Measurements from ENCODE around the gene RFPL2. TPM values are rescaled to one million over a fixed set of nuclear protein-coding genes. Genes with fewer than 3 reads are reported as not detected.
"Not testable (repeated sequence)": the region's sequence is repeated elsewhere in the genome, so short reads cannot be mapped to it uniquely, and the experiment has no call there.

RFPL2 gene
- total RNA-seq, 4 donors from 2014 or later = not detected

DNA sequence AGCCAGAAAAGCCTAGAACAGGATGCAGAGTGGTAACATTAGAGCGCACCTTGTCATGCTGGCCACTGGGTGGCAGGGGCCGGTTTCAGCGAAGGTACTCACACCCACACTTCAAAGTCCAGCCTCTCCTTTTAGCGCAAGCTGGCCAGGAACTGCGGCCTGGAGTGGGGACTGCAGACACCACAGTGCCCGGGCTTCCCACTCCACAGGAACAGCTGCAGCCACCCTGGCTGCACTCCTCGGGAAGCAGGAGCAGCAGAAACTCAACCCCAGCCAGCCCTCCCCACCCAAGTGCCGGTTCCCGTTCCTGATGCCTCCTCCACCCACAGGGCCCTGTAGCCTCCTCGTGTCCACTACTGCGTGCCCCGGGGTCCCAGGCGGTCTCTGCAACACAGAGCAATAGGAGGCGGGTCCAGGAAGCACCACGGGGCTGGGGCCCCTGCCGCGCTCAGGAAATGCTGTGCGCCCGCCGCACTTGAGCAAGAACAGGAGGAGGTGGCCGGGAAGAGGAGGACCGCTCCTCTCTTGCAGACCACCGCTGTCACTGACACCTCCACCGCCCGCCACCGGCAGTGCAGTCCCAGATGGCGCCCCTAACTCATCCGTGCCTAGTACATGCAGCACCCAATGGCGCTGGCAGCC is 2.2 kb downstream of the RFPL2 start:
- Histone ChIP-seq H3K4me1 (no peaks in the 10 kb centered on the region), H3K27ac (no peak overlapping the region), H3K9me3 (no peaks in the 10 kb centered on the region), H3K27me3 (peaks cover 0 to 9% of the 10 kb centered on the region in 2 donors), H3K4me3 (no peak overlapping the region), H3K36me3 (no peaks in the 10 kb centered on the region)
- intact Hi-C loops (cut with DNase I; ENCODE audit: low total_unique reads) = no loop called here
- TF ChIP-seq POLR2A (IDR thresholded peaks at IDR 0.05) = no peak
- TF ChIP-seq, protein P1, sequence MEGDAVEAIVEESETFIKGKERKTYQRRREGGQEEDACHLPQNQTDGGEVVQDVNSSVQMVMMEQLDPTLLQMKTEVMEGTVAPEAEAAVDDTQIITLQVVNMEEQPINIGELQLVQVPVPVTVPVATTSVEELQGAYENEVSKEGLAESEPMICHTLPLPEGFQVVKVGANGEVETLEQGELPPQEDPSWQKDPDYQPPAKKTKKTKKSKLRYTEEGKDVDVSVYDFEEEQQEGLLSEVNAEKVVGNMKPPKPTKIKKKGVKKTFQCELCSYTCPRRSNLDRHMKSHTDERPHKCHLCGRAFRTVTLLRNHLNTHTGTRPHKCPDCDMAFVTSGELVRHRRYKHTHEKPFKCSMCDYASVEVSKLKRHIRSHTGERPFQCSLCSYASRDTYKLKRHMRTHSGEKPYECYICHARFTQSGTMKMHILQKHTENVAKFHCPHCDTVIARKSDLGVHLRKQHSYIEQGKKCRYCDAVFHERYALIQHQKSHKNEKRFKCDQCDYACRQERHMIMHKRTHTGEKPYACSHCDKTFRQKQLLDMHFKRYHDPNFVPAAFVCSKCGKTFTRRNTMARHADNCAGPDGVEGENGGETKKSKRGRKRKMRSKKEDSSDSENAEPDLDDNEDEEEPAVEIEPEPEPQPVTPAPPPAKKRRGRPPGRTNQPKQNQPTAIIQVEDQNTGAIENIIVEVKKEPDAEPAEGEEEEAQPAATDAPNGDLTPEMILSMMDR (IDR thresholded peaks at IDR 0.05) = peak in 1 of 4 experiments; percentile 18
- DNase-seq = no peak

DNA sequence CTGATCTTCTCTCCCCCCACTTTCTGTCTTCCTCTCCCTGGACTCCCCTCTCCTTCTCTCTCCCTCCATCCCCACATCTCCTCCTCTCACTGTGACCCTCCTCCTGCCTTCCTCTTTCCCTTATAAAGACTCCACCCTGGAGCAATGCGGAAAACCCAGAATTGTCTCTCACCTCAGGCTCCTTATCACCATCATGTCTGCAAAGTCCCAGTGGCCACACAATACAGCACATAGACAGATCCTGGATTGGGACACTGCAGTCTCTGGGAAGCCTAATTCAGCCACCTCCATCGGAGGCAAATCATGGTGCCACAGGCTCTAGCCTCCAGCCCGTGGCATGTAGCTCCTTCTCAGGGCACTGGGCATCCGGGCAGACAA is 2.7 kb downstream of the RFPL2 start:
- intact Hi-C loops (cut with DNase I; ENCODE audit: low total_unique reads) = no loop called here
- Histone ChIP-seq H3K27me3 (peaks cover 0 to 11% of the 10 kb centered on the region in 2 donors), H3K4me3 (no peak overlapping the region), H3K27ac (no peak overlapping the region), H3K4me1 (no peaks in the 10 kb centered on the region), H3K36me3 (no peaks in the 10 kb centered on the region), H3K9me3 (no peaks in the 10 kb centered on the region)
- no peak for DNase-seq
- no peak for TF ChIP-seq POLR2A (IDR thresholded peaks at IDR 0.05)

DNA sequence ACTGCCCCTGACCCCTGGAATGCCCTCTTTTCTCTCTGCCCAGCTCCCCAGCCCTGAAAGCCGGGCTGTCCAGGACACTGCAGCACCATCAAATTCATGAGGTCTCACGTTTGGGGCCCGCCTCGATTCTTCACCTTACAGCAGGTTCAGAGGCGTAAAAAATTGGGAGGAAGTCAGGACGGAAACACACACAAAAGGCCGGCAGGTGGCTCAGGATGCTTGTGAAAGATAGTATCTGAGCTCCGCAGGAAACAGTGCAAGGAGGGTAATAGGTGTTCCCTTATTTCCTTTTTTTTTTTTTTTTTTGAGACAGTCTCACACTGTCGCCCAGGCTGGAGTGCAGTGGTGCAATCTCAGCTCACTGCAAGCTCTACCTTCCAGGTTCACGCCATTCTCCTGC is 4.1 kb downstream of the RFPL2 start:
- H3K4me1 ChIP-seq = no peaks in the 10 kb centered on the region
- TF ChIP-seq, protein P1 (IDR thresholded peaks at IDR 0.05) = no peak
- TF ChIP-seq POLR2A (IDR thresholded peaks at IDR 0.05) = no peak
- H3K27ac ChIP-seq = no peak overlapping the region
- H3K36me3 ChIP-seq = no peaks in the 10 kb centered on the region
- peaks cover 0 to 11% of the 10 kb centered on the region in 2 donors for H3K27me3 ChIP-seq
- DNase-seq = no peak
- no peak overlapping the region for H3K4me3 ChIP-seq
- intact Hi-C loops (cut with DNase I; ENCODE audit: low total_unique reads) = no loop called here
- H3K9me3 ChIP-seq = no peaks in the 10 kb centered on the region

DNA sequence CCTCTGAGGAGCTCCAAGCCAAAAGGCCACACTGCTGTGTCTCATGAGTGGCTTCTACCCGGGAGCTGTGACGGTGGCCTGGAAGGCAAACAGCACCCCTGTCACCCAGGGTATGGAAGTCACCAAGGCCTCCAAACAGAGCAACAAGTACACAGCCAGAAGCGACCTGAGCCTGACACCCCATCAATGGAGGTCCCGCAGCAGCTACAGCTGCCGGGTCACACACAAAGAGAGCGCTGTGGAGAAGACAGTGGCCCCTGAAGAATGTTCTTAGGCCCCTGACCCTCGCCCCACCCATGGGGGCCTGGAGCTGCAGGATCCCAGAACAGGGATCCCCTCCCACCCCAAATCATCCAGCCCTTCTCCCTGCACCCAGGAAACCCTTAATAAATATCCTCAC is 4.9 kb downstream of the RFPL2 start:
- TF ChIP-seq POLR2A (IDR thresholded peaks at IDR 0.05) = no peak
- TF ChIP-seq, protein P1 (IDR thresholded peaks at IDR 0.05) = no peak
- Histone ChIP-seq H3K36me3 (no peaks in the 10 kb centered on the region), H3K4me1 (no peaks in the 10 kb centered on the region), H3K4me3 (no peak overlapping the region), H3K27ac (no peak overlapping the region), H3K27me3 (peaks cover 0 to 11% of the 10 kb centered on the region in 2 donors), H3K9me3 (no peaks in the 10 kb centered on the region)
- intact Hi-C loops (cut with DNase I; ENCODE audit: low total_unique reads) = no loop called here
- DNase-seq = no peak

DNA sequence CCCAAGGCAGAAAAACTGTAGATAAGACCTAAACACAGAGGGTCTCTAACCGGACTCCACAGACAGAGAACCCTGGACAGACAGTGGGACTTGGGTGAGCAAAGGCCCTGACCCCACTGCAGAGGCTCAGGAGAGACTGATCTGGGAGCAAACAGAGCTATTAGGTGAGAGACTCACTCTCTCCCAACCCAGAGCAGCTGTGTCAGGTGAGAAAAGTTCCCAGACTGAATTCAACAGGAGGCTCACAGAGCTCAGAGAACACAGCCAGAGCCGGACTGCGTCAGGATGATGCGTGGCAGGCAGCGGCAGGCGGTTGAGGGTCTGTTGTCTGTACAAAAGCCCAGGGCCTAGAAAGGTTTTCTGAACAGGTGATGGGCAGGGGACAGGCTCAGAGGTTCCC is 5.5 kb downstream of the RFPL2 start:
- no peak overlapping the region for H3K27ac ChIP-seq
- intact Hi-C loops (cut with DNase I; ENCODE audit: low total_unique reads) = no loop called here
- H3K4me1 ChIP-seq = no peaks in the 10 kb centered on the region
- no peak overlapping the region for H3K4me3 ChIP-seq
- no peak for DNase-seq
- no peaks in the 10 kb centered on the region for H3K36me3 ChIP-seq
- no peaks in the 10 kb centered on the region for H3K9me3 ChIP-seq
- peaks cover 0 to 11% of the 10 kb centered on the region in 2 donors for H3K27me3 ChIP-seq
- TF ChIP-seq, protein P1 (IDR thresholded peaks at IDR 0.05) = no peak
- TF ChIP-seq POLR2A (IDR thresholded peaks at IDR 0.05) = no peak

DNA sequence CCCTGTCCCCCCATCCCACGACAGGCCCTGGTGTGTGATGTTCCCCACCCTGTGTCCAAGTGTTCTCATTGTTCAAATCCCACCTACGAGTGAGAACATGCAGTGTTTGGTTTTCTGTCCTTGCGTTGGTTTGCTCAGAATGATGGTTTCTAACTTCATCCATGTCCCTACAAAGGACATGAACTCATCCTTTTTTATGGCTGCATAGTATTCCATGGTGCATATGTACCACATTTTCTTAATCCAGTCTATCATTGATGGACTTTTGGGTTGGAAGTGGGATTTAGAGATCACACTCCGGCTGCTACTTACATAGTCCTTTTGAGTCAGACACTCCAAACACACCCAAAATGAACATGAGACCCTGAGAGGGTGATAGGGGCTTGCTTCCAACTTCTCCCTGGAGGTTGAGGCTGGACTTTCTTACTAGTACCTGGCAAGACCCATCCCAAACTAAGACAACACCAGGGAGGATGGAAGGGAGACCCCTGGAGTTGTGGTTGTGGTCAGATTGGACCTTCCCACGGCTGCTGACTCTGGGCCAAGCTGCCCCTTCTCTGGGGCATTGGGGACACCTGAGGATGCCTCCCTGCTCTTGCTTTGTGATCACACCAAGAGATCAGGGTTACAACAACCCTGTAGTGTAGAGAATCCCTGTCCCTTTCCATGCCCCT is 7.2 kb downstream of the RFPL2 start:
- DNase-seq, H3K27me3 ChIP-seq: not testable (repeated sequence)

DNA sequence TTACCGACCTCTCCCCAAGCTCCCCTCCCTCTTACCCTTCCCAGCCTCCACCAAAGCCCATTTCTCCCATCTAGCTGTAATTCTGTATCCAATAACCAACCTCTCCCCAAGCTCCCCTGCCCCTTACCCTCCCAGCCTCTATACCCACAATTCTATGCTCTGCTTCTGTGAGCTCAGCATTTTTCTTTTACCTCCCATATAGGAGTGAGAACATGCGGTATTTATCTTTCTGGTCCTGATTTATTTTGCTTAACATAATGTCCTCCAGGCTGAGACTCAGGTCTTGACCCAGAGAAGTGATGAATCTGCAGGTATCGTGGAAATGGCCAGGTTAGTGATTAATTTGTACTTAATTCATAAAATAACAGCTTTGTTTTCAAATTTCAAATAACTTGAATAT is 9.0 kb downstream of the RFPL2 start:
- H3K27ac ChIP-seq; intact Hi-C loops (cut with DNase I; ENCODE audit: low total_unique reads); H3K4me1 ChIP-seq; H3K27me3 ChIP-seq; H3K36me3 ChIP-seq; H3K9me3 ChIP-seq; DNase-seq; H3K4me3 ChIP-seq: not testable (repeated sequence)

More for the DNA sequence above, 7.2 kb downstream of the RFPL2 start:
- H3K4me3 ChIP-seq; H3K36me3 ChIP-seq; H3K9me3 ChIP-seq; H3K27ac ChIP-seq; H3K4me1 ChIP-seq; intact Hi-C loops (cut with DNase I; ENCODE audit: low total_unique reads): not testable (repeated sequence)

DNA sequence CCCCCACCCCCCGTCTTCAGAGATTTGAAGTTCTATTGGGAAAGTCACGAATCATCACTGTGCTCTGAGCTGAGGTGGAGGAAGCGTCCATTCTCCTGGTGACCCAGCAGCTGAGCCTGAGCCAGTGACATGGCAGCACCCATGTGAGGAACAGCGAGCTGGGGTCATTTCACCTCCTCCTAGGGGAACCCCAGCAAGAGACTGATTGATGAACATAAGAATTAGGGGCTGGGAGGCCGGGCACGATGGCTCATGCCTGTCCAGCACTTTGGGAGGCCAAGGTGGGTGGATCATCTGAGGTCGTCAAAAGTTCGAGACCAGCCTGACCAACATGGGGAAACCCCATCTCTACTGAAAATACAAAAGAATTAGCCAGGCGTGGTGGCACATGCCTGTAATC is 11.5 kb downstream of the RFPL2 start:
- DNase-seq; H3K4me1 ChIP-seq; H3K27ac ChIP-seq; H3K4me3 ChIP-seq; H3K9me3 ChIP-seq; H3K27me3 ChIP-seq; intact Hi-C loops (cut with DNase I; ENCODE audit: low total_unique reads); H3K36me3 ChIP-seq: not testable (repeated sequence)

DNA sequence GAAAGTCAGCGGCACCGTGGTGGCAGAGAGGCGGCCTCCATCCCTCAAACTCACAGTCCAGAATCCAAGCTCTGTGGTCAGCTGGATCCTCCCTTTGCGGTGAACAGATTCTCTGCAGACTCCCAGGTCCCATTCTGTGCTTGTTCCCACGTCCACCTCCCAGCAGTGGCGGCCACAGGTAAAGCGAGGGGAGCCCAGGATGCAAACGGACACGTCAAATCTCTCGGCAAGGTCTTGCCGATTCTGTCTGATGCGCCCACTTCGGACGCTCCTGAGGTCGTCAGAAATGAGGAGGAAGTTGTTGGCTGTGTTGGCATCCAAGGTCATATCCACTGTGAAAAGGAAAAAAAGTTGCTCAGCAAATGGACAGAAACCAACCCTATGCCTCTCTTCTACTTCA is 13.9 kb downstream of the RFPL2 start:
- H3K4me3 ChIP-seq; H3K36me3 ChIP-seq; H3K27ac ChIP-seq; H3K9me3 ChIP-seq; DNase-seq; H3K4me1 ChIP-seq; H3K27me3 ChIP-seq; intact Hi-C loops (cut with DNase I; ENCODE audit: low total_unique reads): not testable (repeated sequence)
